SK-N-MC (cell line): ENCODE measurements around the gene MGAT5.

Experiments used
- EZH2 ChIP-seq: fragments of 200-600 bp; sonication (generic); IDR thresholded peaks from one replicate; pipeline ENCODE4 v1.6.1; 2017; ENCODE audit warnings: antibody characterized with exemption
- POLR2AphosphoS5 ChIP-seq: IDR thresholded peaks from 2 replicates; pipeline ENCODE4 v1.6.1; 2012; ENCODE audit warnings: mild to moderate bottlenecking, low read depth, low read length, borderline replicate concordance

DNA sequence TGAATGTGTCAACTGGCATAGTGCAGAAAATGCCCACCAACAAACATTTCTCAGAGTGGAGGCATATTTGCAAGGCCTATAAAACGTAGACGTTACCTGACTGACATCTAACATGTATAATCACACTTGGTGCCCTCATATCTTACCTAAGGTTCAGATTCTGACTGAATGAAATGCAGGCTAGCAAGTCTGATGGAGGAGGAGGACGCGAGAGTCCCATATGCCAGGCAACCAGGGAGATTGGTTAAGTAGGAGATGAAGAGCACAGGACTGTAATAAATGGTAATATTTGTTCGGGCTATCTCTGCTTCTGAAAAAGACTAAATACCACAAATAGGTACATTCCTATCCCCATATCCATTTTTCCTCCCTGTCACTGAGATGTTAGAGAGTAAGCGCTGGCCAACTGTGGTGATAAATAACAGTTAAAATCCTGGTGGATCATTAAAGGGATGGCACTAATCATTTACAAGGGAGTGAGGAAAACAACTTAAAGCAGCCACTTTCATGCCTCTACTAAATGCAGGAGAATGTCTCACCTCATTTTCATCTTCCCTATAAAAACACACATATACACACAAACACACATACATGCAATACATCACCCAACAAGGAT lies 247.7 kb downstream of the MGAT5 start:
- TF ChIP-seq POLR2AphosphoS5, result no peak
- TF ChIP-seq EZH2, result no peak
